CMK (cell line): ENCODE results near the gene PPP2R5D.
A peak's percentile ranks its signal among the peaks of the same experiment; 100 is the strongest.
"Not testable (repeated sequence)": the region's sequence is repeated elsewhere in the genome, so short reads cannot be mapped to it uniquely, and the experiment has no call there.

ENCODE experiments used
- DNase-seq: peaks from one replicate; pipeline ENCODE4 v3.0.0-alpha.2; 2010; ENCODE audit warnings: low read depth

Gene PPP2R5D

DNA sequence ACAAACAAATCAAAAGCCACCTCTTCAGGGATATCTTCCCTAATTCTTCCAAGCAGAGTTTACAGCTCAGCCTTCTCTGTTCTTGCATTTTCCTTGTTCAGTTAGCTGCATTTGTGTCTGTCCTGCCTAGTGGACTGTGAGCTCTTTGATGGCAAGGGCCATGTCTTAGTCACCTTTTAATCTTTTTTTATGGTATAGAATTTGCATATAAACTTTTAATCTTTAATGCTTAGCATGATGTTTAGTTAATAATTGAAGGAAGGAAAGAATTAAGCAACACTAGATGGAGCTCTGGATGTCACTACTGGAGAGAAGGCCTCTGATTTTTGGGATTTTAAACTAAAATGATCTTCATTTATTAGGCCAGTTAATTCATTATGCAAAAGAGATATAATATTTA is 12.1 kb downstream of the PPP2R5D start:
- no peak for DNase-seq

DNA sequence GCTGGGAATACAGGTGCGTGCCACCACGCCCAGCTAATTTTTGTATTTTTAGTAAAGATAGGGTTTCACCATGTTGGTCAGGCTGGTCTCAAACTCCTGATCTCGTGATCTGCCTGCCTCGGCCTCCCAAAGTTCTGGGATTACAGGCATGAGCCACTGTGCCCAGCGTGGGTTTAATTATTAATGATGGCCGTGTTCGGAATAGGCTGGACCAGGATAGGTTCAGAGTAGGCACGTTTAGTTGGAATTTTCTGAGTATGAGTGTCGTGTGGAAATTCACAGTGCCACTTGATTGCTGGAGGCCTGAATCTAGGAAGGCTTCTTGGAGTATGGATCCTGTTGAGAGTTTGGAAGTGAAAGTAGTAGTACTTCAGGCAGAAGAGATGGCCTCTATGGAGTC is 13.8 kb downstream of the PPP2R5D start:
- not testable (repeated sequence) for DNase-seq

DNA sequence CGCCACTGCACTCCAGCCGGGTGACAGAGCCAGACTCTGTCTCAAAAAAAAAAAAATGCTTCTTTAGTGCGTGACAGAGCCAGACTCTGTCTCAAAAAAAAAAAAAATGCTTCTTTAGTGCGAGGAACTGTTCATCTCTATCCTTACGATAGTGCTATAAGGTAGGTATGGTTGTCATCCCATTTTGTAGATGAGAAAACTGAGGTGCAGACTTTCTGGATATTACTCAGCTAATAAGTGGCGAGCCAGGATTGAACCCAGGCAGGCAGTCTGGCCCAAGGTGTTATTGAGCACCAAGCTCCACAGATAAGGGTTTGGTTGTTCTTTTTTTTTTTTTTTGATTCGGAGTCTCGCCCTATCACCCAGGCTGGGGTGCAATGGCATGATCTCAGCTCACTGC is 17.5 kb downstream of the PPP2R5D start:
- DNase-seq: no peak

DNA sequence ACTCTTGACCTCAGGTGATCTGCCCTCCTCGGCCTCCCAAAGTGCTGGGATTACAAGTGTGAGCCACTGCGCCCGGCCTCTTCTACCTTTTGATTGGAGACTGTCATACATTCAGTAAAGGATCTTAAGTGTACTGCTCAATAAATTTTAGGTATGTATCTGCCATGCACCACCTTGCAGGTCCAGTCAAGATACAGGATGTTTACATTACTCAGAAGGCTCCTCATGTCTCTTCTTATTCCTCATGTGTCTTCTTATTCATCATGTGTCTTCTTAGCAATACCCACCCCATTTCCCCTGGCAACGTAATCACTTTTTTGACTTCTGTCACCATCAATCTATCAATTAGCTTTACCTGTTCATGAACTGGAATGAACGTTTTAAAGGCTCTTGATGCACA is 21.5 kb downstream of the PPP2R5D start:
- no peak for DNase-seq

DNA sequence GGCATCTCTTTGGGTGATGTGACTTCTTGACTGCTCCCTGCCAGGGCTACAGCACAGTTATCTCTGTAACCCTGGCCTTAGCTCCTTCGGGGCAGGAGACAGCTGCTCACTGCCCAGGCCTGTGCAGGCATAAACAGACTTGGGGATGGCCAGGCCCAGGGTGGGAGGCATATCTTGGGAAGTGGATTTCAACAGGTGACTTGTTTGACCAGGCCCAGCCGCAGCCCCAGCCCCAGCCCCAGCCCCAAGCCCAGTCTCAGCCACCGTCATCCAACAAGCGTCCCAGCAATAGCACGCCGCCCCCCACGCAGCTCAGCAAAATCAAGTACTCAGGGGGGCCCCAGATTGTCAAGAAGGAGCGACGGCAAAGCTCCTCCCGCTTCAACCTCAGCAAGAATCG is 21.9 kb downstream of the PPP2R5D start:
- no peak for DNase-seq

DNA sequence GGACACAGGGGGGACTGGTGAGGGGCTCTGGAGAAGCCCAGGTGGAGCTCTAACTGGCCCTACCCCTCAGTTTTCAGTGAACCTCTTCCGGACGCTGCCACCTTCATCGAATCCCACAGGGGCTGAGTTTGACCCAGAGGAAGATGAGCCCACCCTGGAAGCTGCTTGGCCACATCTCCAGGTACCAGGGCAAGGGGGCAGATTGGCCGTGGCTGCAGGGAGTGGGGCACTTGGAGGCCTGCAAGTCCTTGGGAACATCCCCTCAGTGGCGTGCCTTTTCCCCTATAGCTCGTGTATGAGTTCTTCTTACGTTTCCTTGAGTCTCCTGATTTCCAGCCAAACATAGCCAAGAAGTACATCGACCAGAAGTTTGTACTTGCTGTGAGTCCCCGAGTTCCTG is 22.8 kb downstream of the PPP2R5D start:
- no peak for DNase-seq

DNA sequence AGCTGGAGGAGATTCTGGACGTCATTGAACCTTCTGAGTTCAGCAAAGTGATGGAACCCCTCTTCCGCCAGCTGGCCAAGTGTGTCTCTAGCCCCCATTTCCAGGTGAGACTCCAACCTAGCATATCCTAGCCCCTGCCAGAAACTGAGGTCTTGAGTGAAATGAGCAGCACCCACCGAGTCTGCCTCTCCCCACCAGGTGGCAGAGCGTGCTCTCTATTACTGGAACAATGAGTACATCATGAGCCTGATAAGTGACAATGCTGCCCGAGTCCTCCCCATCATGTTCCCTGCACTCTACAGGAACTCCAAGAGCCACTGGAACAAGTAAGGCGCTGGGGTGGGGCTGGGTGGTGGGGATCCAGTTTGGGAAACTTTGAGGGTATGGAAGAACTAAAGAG is 24.8 kb downstream of the PPP2R5D start:
- no peak for DNase-seq

DNA sequence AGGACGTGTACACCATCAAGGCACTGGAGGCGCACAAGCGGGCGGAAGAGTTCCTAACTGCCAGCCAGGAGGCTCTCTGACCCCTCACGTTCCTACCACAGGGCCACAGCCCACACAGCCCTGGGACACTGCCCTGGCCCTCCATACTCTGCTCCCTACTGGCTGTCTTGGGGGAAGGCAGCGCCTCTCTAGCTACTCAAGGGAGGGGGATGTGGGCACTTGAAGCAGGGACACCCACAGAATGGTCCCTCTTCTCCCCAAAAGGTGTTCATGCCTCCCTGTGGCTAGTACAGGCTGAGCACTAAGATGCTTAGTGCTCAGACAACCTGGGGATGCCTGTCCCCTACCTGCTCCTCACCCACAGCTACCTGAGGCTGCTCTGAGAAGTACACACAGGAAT is 26.8 kb downstream of the PPP2R5D start:
- DNase-seq: no peak

DNA sequence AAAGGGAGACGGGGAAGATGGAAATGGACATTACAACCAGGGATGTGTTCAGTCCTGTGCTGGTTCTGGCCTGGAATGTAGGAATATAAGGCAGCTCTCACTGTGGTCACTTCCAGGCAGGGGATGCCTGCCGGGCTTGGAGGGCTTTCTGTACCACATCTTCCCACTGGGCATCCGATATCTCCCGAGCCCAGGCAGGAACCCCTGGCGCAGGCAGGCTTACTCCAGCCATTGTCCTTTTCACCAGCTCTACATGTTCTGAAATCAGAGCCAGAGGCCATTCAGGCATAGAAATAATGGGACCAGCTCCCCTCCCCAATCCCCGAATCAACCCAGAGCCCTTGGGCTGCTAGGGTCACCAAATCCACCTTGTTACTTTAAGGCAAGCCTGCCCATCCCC is 28.0 kb downstream of the PPP2R5D start:
- no peak for DNase-seq

DNA sequence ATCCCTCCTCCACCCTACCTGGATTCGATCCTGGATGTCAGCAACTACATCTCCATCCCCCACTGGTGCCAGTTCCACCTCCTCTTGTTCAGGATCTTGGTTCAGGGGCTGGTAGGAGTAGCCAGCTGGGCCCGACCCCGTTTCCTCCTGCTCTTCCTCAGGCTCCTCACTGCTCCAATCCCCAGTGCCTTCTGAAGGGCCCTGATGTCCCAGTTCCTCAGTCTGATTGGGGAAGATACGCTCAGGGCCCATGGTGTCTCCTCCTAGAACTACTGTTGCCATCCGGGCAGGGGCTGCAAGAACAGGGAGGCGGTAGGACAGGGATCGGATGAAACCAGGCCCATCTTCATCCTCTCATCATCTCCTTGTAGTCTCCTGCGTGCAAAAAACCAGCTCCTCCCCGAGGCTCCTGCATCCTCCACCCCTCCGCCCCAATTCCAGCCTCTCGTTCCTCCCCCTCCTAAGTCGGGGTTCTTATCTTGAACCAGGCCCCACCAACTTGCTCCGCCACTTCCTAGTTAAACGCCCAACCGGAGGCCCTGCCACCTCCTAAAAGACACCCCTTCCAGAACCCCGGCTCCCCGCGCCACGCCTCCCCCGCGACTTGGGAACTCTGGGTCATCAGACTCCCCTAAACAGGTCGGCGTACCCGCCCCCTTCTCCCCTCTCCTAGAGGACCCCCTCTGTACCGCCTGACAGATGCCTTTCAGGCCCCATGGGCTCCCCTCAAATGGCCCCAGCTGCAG is 28.9 kb downstream of the PPP2R5D start:
- peak; percentile 78 for DNase-seq

DNA sequence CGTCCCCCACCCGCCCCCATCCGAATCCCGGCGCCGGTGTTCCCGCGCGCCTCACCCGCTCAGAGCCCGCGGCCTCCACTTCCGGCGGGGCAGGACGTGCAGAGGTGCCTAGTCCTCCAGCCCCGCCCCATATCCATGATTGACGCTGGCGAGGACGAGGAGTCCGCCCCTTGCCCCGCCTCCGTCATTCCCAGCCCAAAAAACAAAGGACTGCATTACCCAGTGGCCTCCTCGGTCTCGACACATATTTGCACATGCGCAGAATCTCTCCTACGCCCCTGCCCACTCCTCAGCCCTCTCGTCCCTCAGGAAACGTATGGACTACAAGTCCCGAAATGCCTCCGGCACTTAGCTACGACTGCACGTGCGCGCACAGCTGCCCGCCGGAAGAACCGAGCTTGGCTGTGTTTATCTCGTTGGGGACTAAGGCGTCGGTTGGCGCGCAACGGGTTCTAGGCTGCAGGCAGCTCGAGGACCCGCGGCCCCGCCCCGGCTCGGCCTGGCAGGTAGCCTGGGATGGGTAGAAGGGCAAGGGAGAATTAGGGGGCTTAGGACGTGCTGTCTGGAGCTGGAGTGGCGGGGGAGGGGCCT is 29.6 kb downstream of the PPP2R5D start, which contains the start of the genes KLHDC3 and MEA1:
Gene KLHDC3 (plus strand): TSS at position 407 of the 591 bp plus-strand sequence. CDS start 2,944 bp downstream, outside the sequence.
Gene MEA1 (minus strand): TSS at position 104 of the 591 bp plus-strand sequence. CDS start 133 bp downstream, outside the sequence.
- DNase-seq: peak; percentile 100

DNA sequence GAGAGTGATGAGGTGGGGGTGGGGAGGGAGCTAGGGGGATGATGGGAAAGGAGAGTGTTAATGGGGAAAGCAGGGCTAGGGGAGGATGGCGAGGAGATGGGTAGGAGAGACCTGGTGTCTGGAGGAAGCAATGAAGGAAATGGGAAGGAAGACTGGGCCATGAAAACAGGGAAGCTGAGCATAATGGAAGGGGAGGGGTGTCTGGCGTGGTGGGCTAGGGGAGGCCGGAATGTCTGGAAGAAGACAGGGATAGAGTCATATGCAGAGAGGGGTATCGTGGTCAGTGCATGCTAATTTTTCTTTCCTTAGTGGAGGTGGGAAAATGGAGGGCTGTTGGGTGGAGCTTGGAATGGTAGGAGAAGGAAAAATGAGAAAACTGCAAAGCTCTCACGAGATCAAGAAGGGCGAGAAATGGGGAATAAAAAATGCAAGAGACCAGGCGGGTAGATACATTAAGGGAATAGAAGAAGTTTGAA is 30.1 kb downstream of the PPP2R5D start:
- no peak for DNase-seq

DNA sequence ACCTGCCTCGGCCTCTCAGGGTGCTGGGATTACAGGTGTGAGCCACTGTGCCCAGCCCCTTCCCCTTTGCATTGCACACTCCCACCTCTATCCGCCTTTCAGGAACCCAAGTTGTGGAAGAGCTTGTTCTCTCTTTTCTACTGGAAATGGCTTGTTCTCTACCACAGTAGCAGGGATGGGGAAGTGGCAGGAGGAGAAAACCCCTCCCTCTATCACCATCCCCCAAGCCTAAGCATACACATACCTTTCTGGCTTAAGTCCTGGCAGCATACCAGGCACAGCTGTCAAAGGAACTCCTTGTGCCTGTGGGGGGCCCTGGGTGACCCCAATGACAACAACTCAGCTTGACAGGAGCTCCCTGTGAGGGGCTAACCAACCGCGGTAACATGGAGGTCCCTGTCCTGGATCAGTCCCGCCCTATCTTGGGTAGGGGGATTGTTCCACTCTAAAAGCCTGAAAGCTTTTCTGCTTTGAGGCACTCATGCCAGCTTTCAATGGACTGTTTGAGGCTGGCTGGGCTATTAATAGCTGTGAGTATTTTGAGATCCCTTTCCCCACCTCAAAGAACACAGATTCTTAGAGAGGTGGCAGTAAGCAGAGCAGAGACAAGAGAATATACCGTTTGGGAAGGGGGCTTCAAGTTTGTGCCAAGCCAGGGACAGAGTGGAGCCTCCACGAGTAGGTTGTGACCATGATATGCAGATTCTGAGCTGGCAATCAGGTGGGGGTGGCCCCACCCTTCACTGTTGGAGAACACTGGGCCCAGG is 32.0 kb downstream of the PPP2R5D start:
- no peak for DNase-seq

DNA sequence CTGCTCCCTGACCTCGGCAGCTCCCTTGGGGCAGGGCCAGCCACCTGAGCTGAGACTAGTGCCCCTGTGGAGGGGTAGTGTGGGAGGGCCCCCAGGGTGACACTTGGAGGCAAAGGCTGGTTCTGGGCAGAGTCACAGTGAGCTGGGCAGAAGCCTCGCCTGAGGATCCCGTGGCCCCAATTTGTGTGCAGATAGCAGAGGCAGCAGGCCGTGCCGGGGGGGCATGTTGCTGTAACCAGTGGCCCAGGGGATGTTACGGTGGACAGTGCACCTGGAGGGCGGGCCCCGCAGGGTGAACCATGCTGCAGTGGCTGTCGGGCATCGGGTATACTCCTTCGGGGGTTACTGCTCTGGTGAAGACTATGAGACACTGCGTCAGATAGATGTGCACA is 32.6 kb downstream of the PPP2R5D start:
- no peak for DNase-seq

DNA sequence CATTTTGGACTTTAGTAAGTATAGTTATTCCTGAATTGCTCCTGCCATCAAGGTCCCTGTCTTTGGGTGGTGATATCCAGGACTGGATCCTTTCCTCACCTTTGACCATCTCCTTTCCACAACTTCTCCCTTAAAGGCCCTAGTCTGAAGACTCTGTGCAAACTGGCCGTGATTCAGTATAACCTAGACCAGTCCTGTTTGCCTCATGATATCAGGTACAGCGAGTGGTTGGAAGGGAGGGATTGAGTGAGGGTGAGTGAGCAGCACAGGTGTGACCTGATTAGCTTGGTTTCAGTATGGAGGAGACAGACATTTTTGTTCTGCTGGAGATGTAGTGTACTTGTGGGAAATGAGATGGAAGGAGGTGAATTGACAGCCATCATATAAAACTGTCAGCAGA is 34.8 kb downstream of the PPP2R5D start:
- DNase-seq: no peak

DNA sequence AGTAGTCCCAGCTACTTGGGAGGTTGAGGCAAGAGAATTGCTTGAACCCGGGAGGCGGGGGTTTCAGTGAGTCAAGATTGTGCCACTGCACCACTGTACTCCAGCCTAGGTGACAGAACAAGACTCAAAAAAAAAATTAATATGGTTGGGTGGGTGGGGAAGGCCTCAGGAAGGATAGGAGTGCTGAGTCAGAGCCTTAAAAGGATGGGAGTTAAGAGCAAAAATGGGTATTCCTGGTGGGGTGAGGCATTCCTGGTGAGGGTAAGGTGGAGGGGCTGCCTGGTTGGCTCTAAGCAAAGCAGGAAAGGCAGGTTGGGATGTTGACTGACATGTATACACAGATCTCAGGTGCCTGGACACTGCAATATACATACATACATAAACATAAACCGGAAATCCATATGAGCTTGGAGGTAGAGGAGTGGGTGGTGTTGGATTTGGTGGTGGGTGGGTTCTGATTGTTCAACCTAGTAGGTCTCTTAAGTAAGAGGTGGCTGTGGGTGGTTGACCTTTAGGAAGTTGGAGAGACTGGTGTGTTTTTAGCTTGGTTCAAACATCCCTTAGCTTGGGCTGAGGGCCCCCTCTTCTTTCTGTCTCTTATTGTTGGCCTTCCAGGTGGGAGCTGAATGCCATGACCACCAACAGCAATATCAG is 35.8 kb downstream of the PPP2R5D start:
- DNase-seq: no peak

DNA sequence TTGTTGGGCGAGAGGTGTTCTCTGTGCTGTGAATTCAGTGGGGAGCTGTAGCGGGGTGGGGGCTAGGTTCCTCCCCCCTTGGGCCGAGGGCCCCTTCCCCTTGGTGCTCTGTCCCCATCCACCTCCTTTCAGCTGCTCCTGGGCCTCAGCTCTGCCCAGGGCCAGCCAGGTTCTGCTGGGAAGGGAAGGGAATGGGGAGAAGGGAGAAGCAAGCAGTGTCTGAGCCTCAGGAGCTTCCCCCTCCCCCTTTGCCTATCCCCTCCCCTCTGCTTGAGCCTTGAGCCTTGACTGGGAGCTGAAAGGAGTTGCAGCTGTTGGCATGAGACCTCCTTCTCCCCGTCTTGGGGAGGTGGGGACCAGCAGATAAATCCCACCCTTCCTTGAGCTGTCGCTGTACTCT is 36.5 kb downstream of the PPP2R5D start:
- DNase-seq: no peak

DNA sequence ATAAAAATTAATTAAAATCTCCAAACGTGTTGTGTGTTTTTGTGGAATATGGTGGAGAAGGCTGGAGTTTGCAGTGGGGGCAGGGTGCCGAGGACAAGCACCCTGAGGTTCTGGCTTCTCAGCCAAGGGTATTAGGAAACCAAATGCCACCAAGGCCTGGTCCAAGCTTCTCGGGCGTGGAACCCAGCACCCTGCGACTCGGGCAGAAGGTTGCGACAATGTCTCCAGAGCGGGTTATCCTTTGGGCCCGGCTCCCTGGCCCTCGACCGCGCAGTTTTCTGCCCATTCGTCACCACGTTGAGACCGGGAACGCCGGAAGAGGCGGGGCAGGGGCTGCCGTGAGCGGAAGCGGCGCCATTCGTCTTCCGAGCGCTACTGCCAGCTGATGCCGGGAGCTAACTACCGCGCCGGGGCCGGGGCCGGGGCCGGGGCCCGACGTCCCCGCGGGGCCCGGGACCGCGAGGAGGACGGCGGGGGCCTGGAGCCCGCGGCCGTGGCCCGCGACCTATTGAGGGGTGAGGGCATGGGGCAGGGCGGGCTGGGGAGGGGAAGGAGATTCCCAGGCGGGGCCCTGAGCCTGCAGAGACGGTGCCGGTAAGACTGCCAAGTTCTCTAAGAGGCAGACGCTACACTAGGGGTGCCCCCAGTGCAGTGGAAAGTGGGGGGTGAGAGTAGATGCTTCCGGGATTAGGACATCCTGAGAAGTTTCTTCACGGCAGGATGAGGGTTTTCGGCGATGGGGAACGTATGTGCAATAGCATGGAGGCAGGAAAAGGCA is 37.1 kb downstream of the PPP2R5D start, which contains the start of gene RRP36:
Gene RRP36 (plus strand): TSS at position 354 of the 778 bp plus-strand sequence. CDS start 32 bp downstream, at position 386.
- DNase-seq: no peak

DNA sequence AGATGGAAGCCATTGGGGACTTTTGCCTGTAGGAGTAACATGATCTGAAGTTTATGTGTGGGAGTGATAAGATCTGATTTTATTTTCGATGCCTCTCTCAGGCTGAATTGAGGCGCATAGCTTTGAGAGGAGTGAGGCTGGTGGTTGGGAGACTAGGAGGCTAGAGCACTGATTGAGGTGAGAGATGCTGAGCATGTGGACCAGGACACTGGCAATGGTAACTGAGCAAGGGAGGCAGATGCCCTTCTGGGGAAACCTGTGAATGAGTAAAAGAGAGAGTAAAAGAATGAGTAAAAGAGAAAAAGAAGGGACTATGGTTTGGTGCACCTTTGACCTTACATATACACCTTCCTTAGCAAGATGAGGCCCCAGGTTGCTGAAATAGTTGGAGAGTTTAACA is 40.1 kb downstream of the PPP2R5D start:
- DNase-seq: no peak

DNA sequence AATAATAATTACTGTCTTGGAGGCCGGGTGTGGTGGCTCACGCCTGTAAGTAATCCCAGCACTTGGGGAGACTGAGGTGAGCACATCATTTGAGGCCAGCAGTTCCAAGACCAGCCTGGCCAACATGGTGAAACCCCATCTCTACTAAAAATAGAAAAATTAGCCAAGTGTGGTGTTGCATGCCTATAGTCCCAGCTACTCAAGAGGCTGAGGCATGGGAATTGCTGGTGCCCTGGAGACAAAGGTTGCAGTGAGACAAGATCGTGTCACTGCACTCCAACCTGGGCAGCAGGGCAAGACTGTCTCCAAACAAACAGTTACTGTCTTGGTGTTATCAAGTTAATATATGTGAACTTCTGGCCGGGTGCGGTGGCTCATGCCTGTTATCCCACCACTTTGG is 42.0 kb downstream of the PPP2R5D start:
- no peak for DNase-seq

DNA sequence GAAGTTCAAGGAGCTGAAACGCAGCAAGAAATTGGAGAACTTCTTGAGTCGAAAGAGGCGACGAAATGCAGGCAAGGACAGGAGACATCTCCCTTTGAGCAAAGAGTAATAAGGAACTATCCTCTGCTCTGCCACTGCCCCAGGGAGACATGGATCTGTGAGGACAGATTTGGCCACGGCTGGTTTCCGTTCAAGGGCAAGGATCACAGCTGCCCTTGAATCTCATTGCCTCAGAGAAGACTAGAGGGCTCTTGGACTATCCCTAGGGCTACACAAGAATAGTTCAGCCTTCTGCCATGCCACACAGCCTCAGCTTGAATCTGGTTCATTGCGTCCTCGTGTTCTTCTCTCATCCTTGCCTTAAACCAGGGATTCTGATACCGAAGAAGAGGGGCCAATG is 44.8 kb downstream of the PPP2R5D start:
- DNase-seq: no peak
